NCI-H128 (cell line): ENCODE data around the gene TMEM179.
A peak's percentile ranks its signal among the peaks of the same experiment; 100 is the strongest.

Experiments used
- DNase-seq: peaks from one replicate; lab custom pipeline; 2025; ENCODE audit not compliant: unreplicated experiment; lab: John Stamatoyannopoulos, UW

The TMEM179 gene

GRCh38 chr14:104573930-104574329 is 30.6 kb downstream of the TMEM179 start:
- DNase-seq, result no peak

GRCh38 chr14:104572668-104573067 is 31.9 kb downstream of the TMEM179 start:
- DNase-seq, result no peak

GRCh38 chr14:104572024-104572626 is 32.4 kb downstream of the TMEM179 start:
- DNase-seq, result no peak

GRCh38 chr14:104571246-104571645 is 33.3 kb downstream of the TMEM179 start:
- no peak for DNase-seq

- DNase-seq, result no peak
Observed at GRCh38 chr14:104569435-104569834, 35.1 kb downstream of the TMEM179 start.

- no peak for DNase-seq
Observed at GRCh38 chr14:104568620-104569019, 36.0 kb downstream of the TMEM179 start.

- DNase-seq, result no peak
Observed at GRCh38 chr14:104567957-104568225, 36.7 kb downstream of the TMEM179 start.

GRCh38 chr14:104567141-104567956 is 37.2 kb downstream of the TMEM179 start:
- no peak for DNase-seq

GRCh38 chr14:104564744-104565679 is 39.6 kb downstream of the TMEM179 start:
- no peak for DNase-seq

GRCh38 chr14:104563742-104564615 is 40.6 kb downstream of the TMEM179 start:
- peak; percentile 57 for DNase-seq

- DNase-seq, result no peak
Observed at GRCh38 chr14:104563191-104563741, 41.3 kb downstream of the TMEM179 start.

GRCh38 chr14:104562606-104563005 is 42.0 kb downstream of the TMEM179 start:
- DNase-seq, result no peak

GRCh38 chr14:104561632-104562495 is 42.7 kb downstream of the TMEM179 start:
- DNase-seq, result no peak

GRCh38 chr14:104561124-104561557 is 43.4 kb downstream of the TMEM179 start:
- DNase-seq, result no peak

- no peak for DNase-seq
Observed at GRCh38 chr14:104560586-104560945, 44.0 kb downstream of the TMEM179 start.

- DNase-seq, result no peak
Observed at GRCh38 chr14:104559804-104560585, 44.6 kb downstream of the TMEM179 start.

GRCh38 chr14:104559028-104559803 is 45.4 kb downstream of the TMEM179 start:
- DNase-seq, result no peak
